Measurements from ENCODE around the gene NSD2. TPM values are rescaled to one million over a fixed set of nuclear protein-coding genes. Genes with fewer than 3 reads are reported as not detected.
"Not testable (repeated sequence)": the region's sequence is repeated elsewhere in the genome, so short reads cannot be mapped to it uniquely, and the experiment has no call there.

The NSD2 gene
- total RNA-seq, 1 experiment from 2014 or later, result 54.9 TPM

DNA sequence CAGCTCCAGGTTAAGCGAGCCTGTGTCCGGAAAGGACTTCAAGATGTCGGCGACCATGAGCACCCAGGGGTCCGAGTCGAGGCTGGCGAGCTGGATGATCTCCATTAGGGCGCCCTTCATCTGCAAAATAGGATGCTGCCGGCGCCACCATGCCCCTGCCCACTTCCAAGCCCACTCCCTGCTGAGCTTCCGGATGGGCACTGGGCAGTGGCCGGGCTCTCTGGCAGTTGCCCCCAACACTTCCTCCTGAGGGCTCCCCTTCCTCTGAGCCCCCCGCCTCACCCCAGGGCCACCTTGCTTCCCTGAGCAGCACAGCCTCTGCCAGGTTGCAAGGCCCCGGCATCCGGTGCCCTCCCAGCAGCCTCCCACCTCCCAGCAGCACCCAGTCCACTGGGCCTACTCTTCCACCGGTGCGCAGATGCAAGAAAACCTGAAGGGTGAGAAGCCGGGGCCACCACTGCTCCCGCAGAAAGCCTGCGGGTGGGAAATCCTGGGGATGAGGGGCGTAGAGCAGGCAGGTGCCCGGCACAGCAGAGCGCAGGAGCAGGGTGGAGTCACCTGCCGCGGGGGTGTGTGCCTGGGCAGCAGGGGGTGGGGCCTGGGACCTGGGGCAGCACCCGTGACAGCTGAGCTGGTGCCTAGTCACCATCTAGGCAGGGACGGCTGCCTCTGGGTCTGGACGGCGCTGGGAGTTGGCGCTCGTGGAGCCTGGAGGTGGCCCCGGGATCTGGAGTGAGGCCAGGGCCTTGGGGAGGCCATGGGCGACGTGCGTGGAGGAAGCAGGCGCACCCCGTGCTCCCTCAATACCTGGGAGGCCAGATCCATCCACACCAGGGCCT lies 120.6 kb downstream of the NSD2 start:
- 0 out of 2 replicates have a peak, but pooled peaks cover under 1% of the 10 kb centered on the region for H3K9me3 ChIP-seq (ENCODE audit: low read length)
- peaks cover 49% of the 10 kb centered on the region for H3K79me2 ChIP-seq (ENCODE audit: low read length)
- no peaks in the 10 kb centered on the region for H3K9me2 ChIP-seq (replicated peaks; ENCODE audit: insufficient read depth, low read length)
- no peak overlapping the region for H3K4me2 ChIP-seq (ENCODE audit: low read depth, low read length, poor library complexity, severe bottlenecking)
- no peak overlapping the region for H3K4me3 ChIP-seq (ENCODE audit: low read length)
- H3K9ac ChIP-seq (ENCODE audit: low read length), result no peak overlapping the region
- H2AFZ ChIP-seq (ENCODE audit: low read length), result no peak overlapping the region
- H3K4me1 ChIP-seq (ENCODE audit: low read length), result peaks cover 7% of the 10 kb centered on the region
- no peaks in the 10 kb centered on the region for H3K27me3 ChIP-seq (ENCODE audit: low read length)
- peaks cover 19% of the 10 kb centered on the region for H3K36me3 ChIP-seq (ENCODE audit: insufficient read depth, low read length)
- peaks cover 6% of the 10 kb centered on the region for H4K20me1 ChIP-seq (ENCODE audit: insufficient read depth, low read depth, low read length)
- H3K27ac ChIP-seq (ENCODE audit: low read length), result no peak overlapping the region
- DNase-seq, result no peak

- Histone ChIP-seq H4K20me1 (ENCODE audit: insufficient read depth, low read depth, low read length) (peaks cover 6% of the 10 kb centered on the region), H3K79me2 (ENCODE audit: low read length) (peaks cover 57% of the 10 kb centered on the region), H3K36me3 (ENCODE audit: insufficient read depth, low read length) (peaks cover 27% of the 10 kb centered on the region)
Measured at GRCh38 chr4:1992468-1993168, 121.4 kb downstream of the NSD2 start.

GRCh38 chr4:1993169-1993516 lies 122.0 kb downstream of the NSD2 start:
- Histone ChIP-seq H2AFZ (ENCODE audit: low read length) (no peak overlapping the region), H3K36me3 (ENCODE audit: insufficient read depth, low read length) (peaks cover 32% of the 10 kb centered on the region), H3K9ac (ENCODE audit: low read length) (no peak overlapping the region), H3K9me2 (replicated peaks; ENCODE audit: insufficient read depth, low read length) (no peaks in the 10 kb centered on the region), H3K4me1 (ENCODE audit: low read length) (peaks cover 7% of the 10 kb centered on the region), H3K9me3 (ENCODE audit: low read length) (peaks cover 11% of the 10 kb centered on the region), H3K4me2 (ENCODE audit: low read depth, low read length, poor library complexity, severe bottlenecking) (no peak overlapping the region), H3K27me3 (ENCODE audit: low read length) (no peaks in the 10 kb centered on the region), H3K4me3 (ENCODE audit: low read length) (no peak overlapping the region), H3K27ac (ENCODE audit: low read length) (no peak overlapping the region), H4K20me1 (ENCODE audit: insufficient read depth, low read depth, low read length) (peaks cover 6% of the 10 kb centered on the region), H3K79me2 (ENCODE audit: low read length) (peaks cover 62% of the 10 kb centered on the region)
- DNase-seq, result no peak

More at GRCh38 chr4:1992468-1993168, 121.4 kb downstream of the NSD2 start:
- Histone ChIP-seq H3K9me2 (replicated peaks; ENCODE audit: insufficient read depth, low read length) (no peaks in the 10 kb centered on the region), H3K4me3 (ENCODE audit: low read length) (no peak overlapping the region), H3K4me1 (ENCODE audit: low read length) (peaks cover 7% of the 10 kb centered on the region), H3K4me2 (ENCODE audit: low read depth, low read length, poor library complexity, severe bottlenecking) (no peak overlapping the region), H3K9ac (ENCODE audit: low read length) (no peak overlapping the region), H3K27ac (ENCODE audit: low read length) (no peak overlapping the region), H3K27me3 (ENCODE audit: low read length) (no peaks in the 10 kb centered on the region), H2AFZ (ENCODE audit: low read length) (no peak overlapping the region), H3K9me3 (ENCODE audit: low read length) (peaks cover 7% of the 10 kb centered on the region)
- DNase-seq, result no peak

DNA sequence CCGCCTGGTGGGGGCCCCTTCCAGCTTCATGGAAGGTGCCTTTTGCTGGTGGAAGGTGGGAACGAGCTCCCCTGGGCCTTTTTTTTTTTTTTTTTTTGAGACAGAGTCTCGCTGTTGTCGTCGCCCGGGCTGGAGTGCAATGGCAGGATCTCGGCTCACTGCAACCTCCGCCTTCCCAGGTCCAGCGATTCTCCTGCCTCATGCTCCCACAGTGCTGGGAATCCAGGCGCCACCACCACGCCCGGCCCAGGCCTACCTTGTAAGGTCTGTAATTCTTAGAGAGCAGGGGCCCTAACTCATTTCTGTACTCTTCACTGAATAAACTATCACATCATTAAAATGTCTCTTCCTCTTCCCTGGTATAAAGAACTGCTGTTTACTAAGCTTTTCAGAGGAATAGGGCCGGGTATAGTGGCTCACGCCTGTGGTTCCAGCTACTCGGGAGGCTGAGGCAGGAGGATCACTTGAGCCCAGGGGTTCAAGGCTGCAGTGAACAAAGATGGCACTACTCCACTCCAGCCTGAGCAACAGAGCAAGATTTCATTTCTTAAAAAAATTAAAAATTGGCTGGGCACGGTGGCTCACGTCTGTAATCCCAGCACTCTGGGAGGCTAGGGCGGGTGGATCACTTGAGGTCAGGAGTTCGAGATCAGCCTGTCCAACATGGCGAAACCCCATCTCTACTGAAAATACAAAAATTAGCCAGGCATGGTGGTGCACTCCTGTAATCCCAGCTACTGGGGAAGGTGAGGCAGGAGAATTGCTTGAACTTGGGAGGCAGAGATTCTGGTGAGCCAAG lies 122.7 kb downstream of the NSD2 start:
- not testable (repeated sequence) for H3K9ac ChIP-seq (ENCODE audit: low read length); DNase-seq; H3K4me3 ChIP-seq (ENCODE audit: low read length); H4K20me1 ChIP-seq (ENCODE audit: insufficient read depth, low read depth, low read length); H3K9me2 ChIP-seq (replicated peaks; ENCODE audit: insufficient read depth, low read length); H3K27ac ChIP-seq (ENCODE audit: low read length); H2AFZ ChIP-seq (ENCODE audit: low read length); H3K27me3 ChIP-seq (ENCODE audit: low read length); H3K4me1 ChIP-seq (ENCODE audit: low read length); H3K4me2 ChIP-seq (ENCODE audit: low read depth, low read length, poor library complexity, severe bottlenecking)
- Histone ChIP-seq H3K9me3 (ENCODE audit: low read length) (peaks cover 15% of the 10 kb centered on the region), H3K79me2 (ENCODE audit: low read length) (peaks cover 70% of the 10 kb centered on the region), H3K36me3 (ENCODE audit: insufficient read depth, low read length) (peaks cover 38% of the 10 kb centered on the region)

DNA sequence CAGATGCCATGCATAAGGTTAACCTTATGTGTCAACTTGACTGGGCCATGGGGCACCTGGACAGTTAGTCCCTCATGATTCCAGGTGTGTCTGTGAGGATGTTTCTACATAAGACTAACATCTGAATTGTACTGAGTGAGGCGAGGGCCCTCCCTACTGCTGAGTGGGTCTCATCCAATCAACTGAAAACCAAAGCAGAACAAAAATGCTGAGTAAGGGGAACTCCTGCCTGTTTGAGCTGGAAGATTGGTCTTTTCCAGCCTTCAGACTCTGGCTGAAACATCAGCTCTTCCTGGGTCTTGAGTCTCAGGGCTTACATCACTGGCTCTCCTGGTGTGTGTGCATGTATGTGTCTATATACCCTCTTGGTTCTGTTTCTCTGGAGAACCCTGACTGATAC lies 123.7 kb downstream of the NSD2 start:
- Histone ChIP-seq H3K4me3 (ENCODE audit: low read length) (no peak overlapping the region), H3K4me2 (ENCODE audit: low read depth, low read length, poor library complexity, severe bottlenecking) (no peak overlapping the region), H2AFZ (ENCODE audit: low read length) (no peak overlapping the region), H3K9me3 (ENCODE audit: low read length) (peaks cover 15% of the 10 kb centered on the region), H3K9ac (ENCODE audit: low read length) (no peak overlapping the region), H3K27ac (ENCODE audit: low read length) (no peak overlapping the region), H3K27me3 (ENCODE audit: low read length) (no peaks in the 10 kb centered on the region), H3K9me2 (replicated peaks; ENCODE audit: insufficient read depth, low read length) (no peaks in the 10 kb centered on the region), H4K20me1 (ENCODE audit: insufficient read depth, low read depth, low read length) (peaks cover 6% of the 10 kb centered on the region), H3K36me3 (ENCODE audit: insufficient read depth, low read length) (peaks cover 46% of the 10 kb centered on the region), H3K4me1 (ENCODE audit: low read length) (peaks cover 7% of the 10 kb centered on the region), H3K79me2 (ENCODE audit: low read length) (peaks cover 80% of the 10 kb centered on the region)
- DNase-seq, result no peak

GRCh38 chr4:1996866-1997611 lies 125.8 kb downstream of the NSD2 start:
- no peaks in the 10 kb centered on the region for H3K9me2 ChIP-seq (replicated peaks; ENCODE audit: insufficient read depth, low read length)
- peak; percentile 52 for DNase-seq
- H2AFZ ChIP-seq (ENCODE audit: low read length), result no peak overlapping the region
- no peak overlapping the region for H3K4me3 ChIP-seq (ENCODE audit: low read length)
- H3K36me3 ChIP-seq (ENCODE audit: insufficient read depth, low read length), result peaks cover 53% of the 10 kb centered on the region
- peaks cover 3% of the 10 kb centered on the region for H4K20me1 ChIP-seq (ENCODE audit: insufficient read depth, low read depth, low read length)
- H3K9me3 ChIP-seq (ENCODE audit: low read length), result peaks cover 15% of the 10 kb centered on the region
- peaks cover 93% of the 10 kb centered on the region for H3K79me2 ChIP-seq (ENCODE audit: low read length)
- H3K4me1 ChIP-seq (ENCODE audit: low read length), result peaks cover 7% of the 10 kb centered on the region
- no peak overlapping the region for H3K27ac ChIP-seq (ENCODE audit: low read length)
- no peaks in the 10 kb centered on the region for H3K27me3 ChIP-seq (ENCODE audit: low read length)
- no peak overlapping the region for H3K4me2 ChIP-seq (ENCODE audit: low read depth, low read length, poor library complexity, severe bottlenecking)
- no peak overlapping the region for H3K9ac ChIP-seq (ENCODE audit: low read length)

DNA sequence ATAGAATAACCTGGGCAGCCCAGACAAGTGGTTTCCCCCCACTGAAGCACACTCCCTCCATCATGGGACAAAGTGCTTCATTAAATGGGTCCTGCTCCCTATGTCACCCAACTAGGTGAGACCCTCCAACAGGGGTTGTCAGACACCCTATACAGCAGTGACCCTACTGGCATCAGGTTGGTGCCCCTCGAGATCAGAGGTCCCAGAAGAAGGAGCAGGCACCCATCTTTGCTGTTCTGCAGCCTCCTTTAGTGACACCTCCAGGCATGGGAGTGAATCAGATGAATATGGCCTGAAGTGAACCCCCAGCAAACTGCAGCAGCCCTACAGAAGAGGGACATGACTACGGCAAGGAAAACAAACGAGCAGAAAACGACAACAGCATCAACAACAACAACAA lies 126.5 kb downstream of the NSD2 start:
- peaks cover 15% of the 10 kb centered on the region for H3K9me3 ChIP-seq (ENCODE audit: low read length)
- no peak overlapping the region for H2AFZ ChIP-seq (ENCODE audit: low read length)
- DNase-seq, result no peak
- no peak overlapping the region for H3K27ac ChIP-seq (ENCODE audit: low read length)
- no peak overlapping the region for H3K9ac ChIP-seq (ENCODE audit: low read length)
- no peaks in the 10 kb centered on the region for H3K27me3 ChIP-seq (ENCODE audit: low read length)
- H4K20me1 ChIP-seq (ENCODE audit: insufficient read depth, low read depth, low read length), result no peaks in the 10 kb centered on the region; the same call in 1 of the 2 replicates
- H3K36me3 ChIP-seq (ENCODE audit: insufficient read depth, low read length), result peaks cover 59% of the 10 kb centered on the region
- H3K4me3 ChIP-seq (ENCODE audit: low read length), result no peak overlapping the region
- H3K4me2 ChIP-seq (ENCODE audit: low read depth, low read length, poor library complexity, severe bottlenecking), result no peak overlapping the region
- H3K9me2 ChIP-seq (replicated peaks; ENCODE audit: insufficient read depth, low read length), result no peaks in the 10 kb centered on the region
- H3K79me2 ChIP-seq (ENCODE audit: low read length), result peaks cover 93% of the 10 kb centered on the region
- peaks cover 7% of the 10 kb centered on the region for H3K4me1 ChIP-seq (ENCODE audit: low read length)
